Measurements from ENCODE around the gene IFI6. TPM values are rescaled to one million over a fixed set of nuclear protein-coding genes. Genes with fewer than 3 reads are reported as not detected.
"Not testable (repeated sequence)": the region's sequence is repeated elsewhere in the genome, so short reads cannot be mapped to it uniquely, and the experiment has no call there.

IFI6 gene
- total and polyA plus RNA-seq, 4 donors, result 5.9 to 339 (median 169) TPM

- H3K4me1 ChIP-seq (ENCODE audit: control insufficient read depth in 4 of 4, insufficient read depth in 4 of 4, low read length in 3 of 4), result no peaks in the 10 kb centered on the region
- H3K27ac ChIP-seq (ENCODE audit: low read depth in 1 of 2, low read length in 2 of 2), result no peak overlapping the region
- 93% methylated on average over 2 of the region's 2 CpGs for WGBS
- H3K27me3 ChIP-seq (ENCODE audit: control insufficient read depth in 4 of 4, insufficient read depth in 4 of 4, low read length in 3 of 4), result no peaks in the 10 kb centered on the region
- no peak overlapping the region for H3K4me3 ChIP-seq (ENCODE audit: low read depth in 1 of 3, low read length in 3 of 3)
- no peak for DNase-seq (ENCODE audit: low spot score)
- H3K9ac ChIP-seq (ENCODE audit: low read depth in 1 of 2, low read length in 2 of 2), result no peak overlapping the region
- TF ChIP-seq EGR1 (IDR thresholded peaks at IDR 0.05; ENCODE audit: low read depth in 2 of 2), result no peak
- no peak for TF ChIP-seq RXRA (IDR thresholded peaks at IDR 0.05)
- TF ChIP-seq FOXA1 (IDR thresholded peaks at IDR 0.05), result no peak
- TF ChIP-seq TAF1 (conservative IDR thresholded peaks at IDR 0.05), result no peak
- no peak for TF ChIP-seq GABPA (IDR thresholded peaks at IDR 0.05 in 1 of 2, conservative IDR thresholded peaks at IDR 0.05 in 1 of 2)
- H3K9me3 ChIP-seq (ENCODE audit: control insufficient read depth in 4 of 4, low read length in 3 of 4), result peaks cover 0 to 7% (median 2%) of the 10 kb centered on the region in 4 donors
- no peaks in the 10 kb centered on the region for H3K36me3 ChIP-seq (ENCODE audit: control insufficient read depth in 4 of 4, insufficient read depth in 3 of 4, low read depth in 1 of 4, low read length in 3 of 4)
These were observed 12.2 kb upstream of the IFI6 start for GRCh38 chr1:27684176-27684575.

- Histone ChIP-seq H3K27me3 (ENCODE audit: control insufficient read depth in 4 of 4, insufficient read depth in 4 of 4, low read length in 3 of 4) (no peaks in the 10 kb centered on the region), H3K27ac (ENCODE audit: low read depth in 1 of 2, low read length in 2 of 2) (no peak overlapping the region), H3K9me3 (ENCODE audit: control insufficient read depth in 4 of 4, low read length in 3 of 4) (peaks cover 0 to 7% (median 2%) of the 10 kb centered on the region in 4 donors), H3K9ac (ENCODE audit: low read depth in 1 of 2, low read length in 2 of 2) (no peak overlapping the region), H3K4me1 (ENCODE audit: control insufficient read depth in 4 of 4, insufficient read depth in 4 of 4, low read length in 3 of 4) (no peaks in the 10 kb centered on the region), H3K36me3 (ENCODE audit: control insufficient read depth in 4 of 4, insufficient read depth in 3 of 4, low read depth in 1 of 4, low read length in 3 of 4) (no peaks in the 10 kb centered on the region), H3K4me3 (ENCODE audit: low read depth in 1 of 3, low read length in 3 of 3) (no peak overlapping the region)
- no peak for TF ChIP-seq TAF1 (conservative IDR thresholded peaks at IDR 0.05)
- no peak for TF ChIP-seq FOXA1 (IDR thresholded peaks at IDR 0.05)
- WGBS, result 77% methylated on average over 5 of the region's 5 CpGs
- no peak for DNase-seq (ENCODE audit: low spot score)
These were observed 10.5 kb upstream of the IFI6 start for GRCh38 chr1:27682351-27682944.

- not testable (repeated sequence) for H3K27ac ChIP-seq (ENCODE audit: low read depth in 1 of 2, low read length in 2 of 2); H3K9ac ChIP-seq (ENCODE audit: low read depth in 1 of 2, low read length in 2 of 2); H3K36me3 ChIP-seq (ENCODE audit: control insufficient read depth in 4 of 4, insufficient read depth in 3 of 4, low read depth in 1 of 4, low read length in 3 of 4); DNase-seq (ENCODE audit: low spot score); H3K9me3 ChIP-seq (ENCODE audit: control insufficient read depth in 4 of 4, low read length in 3 of 4); H3K4me1 ChIP-seq (ENCODE audit: control insufficient read depth in 4 of 4, insufficient read depth in 4 of 4, low read length in 3 of 4); H3K27me3 ChIP-seq (ENCODE audit: control insufficient read depth in 4 of 4, insufficient read depth in 4 of 4, low read length in 3 of 4); H3K4me3 ChIP-seq (ENCODE audit: low read depth in 1 of 3, low read length in 3 of 3)
- 97% methylated on average over 4 of the region's 4 CpGs for WGBS
These were observed 9.6 kb upstream of the IFI6 start for GRCh38 chr1:27681580-27681979.

GRCh38 chr1:27680225-27680791 is 8.3 kb upstream of the IFI6 start:
- not testable (repeated sequence) for H3K9ac ChIP-seq (ENCODE audit: low read depth in 1 of 2, low read length in 2 of 2)

GRCh38 chr1:27678747-27679146 is 6.8 kb upstream of the IFI6 start:
- Histone ChIP-seq H3K36me3 (ENCODE audit: control insufficient read depth in 4 of 4, insufficient read depth in 3 of 4, low read depth in 1 of 4, low read length in 3 of 4) (no peaks in the 10 kb centered on the region), H3K9ac (ENCODE audit: low read depth in 1 of 2, low read length in 2 of 2) (no peak overlapping the region), H3K27me3 (ENCODE audit: control insufficient read depth in 4 of 4, insufficient read depth in 4 of 4, low read length in 3 of 4) (no peaks in the 10 kb centered on the region), H3K4me1 (ENCODE audit: control insufficient read depth in 4 of 4, insufficient read depth in 4 of 4, low read length in 3 of 4) (no peaks in the 10 kb centered on the region), H3K4me3 (ENCODE audit: low read depth in 1 of 3, low read length in 3 of 3) (no peak overlapping the region), H3K9me3 (ENCODE audit: control insufficient read depth in 4 of 4, low read length in 3 of 4) (peaks cover 0 to 7% (median 2%) of the 10 kb centered on the region in 4 donors), H3K27ac (ENCODE audit: low read depth in 1 of 2, low read length in 2 of 2) (no peak overlapping the region)
- TF ChIP-seq RXRA (IDR thresholded peaks at IDR 0.05), result no peak
- no peak for TF ChIP-seq FOXA1 (IDR thresholded peaks at IDR 0.05)
- TF ChIP-seq HNF4A (conservative IDR thresholded peaks at IDR 0.05), result no peak
- DNase-seq (ENCODE audit: low spot score), result no peak

More at GRCh38 chr1:27680225-27680791, 8.3 kb upstream of the IFI6 start:
- not testable (repeated sequence) for H3K4me1 ChIP-seq (ENCODE audit: control insufficient read depth in 4 of 4, insufficient read depth in 4 of 4, low read length in 3 of 4); DNase-seq (ENCODE audit: low spot score); H3K36me3 ChIP-seq (ENCODE audit: control insufficient read depth in 4 of 4, insufficient read depth in 3 of 4, low read depth in 1 of 4, low read length in 3 of 4); H3K4me3 ChIP-seq (ENCODE audit: low read depth in 1 of 3, low read length in 3 of 3); H3K9me3 ChIP-seq (ENCODE audit: control insufficient read depth in 4 of 4, low read length in 3 of 4); H3K27me3 ChIP-seq (ENCODE audit: control insufficient read depth in 4 of 4, insufficient read depth in 4 of 4, low read length in 3 of 4); H3K27ac ChIP-seq (ENCODE audit: low read depth in 1 of 2, low read length in 2 of 2)
- 96% methylated on average over 2 of the region's 2 CpGs for WGBS
